GM12875 (cell line): Measurements from ENCODE around the gene PPP1R9A.

Source experiments
- H3K4me3 ChIP-seq: one replicate; pipeline ENCODE4 v1.5.1; 2011; ENCODE audit warnings: low read depth, low read length, control low read depth
- TF ChIP-seq, protein P1 (sequence below): IDR thresholded peaks from 2 replicates; pipeline ENCODE4 v1.5.1; 2011; ENCODE audit warnings: low read depth, mild to moderate bottlenecking, control low read depth, inconsistent platforms, low read length, moderate library complexity, borderline replicate concordance; ENCODE audit not compliant: insufficient read depth

Gene PPP1R9A

DNA sequence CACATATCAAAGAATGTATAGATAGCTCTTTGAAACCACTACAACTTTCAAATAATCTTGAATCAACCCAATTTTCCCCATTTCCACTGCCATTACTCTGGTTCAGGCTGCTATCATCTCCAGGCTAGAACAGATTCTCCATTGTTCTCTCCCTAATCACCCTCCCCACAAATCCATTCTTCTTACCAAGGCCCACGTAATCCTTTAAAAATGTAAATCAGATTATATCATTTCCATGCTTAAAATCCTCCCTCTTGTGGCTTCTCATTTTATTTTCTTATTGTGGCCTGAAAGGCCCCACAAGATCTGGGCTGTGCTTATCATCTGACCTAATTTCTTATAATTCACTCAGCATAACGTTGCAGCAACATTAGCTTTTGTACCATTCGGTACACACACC is 420.0 kb downstream of the PPP1R9A start:
- no peak overlapping the region for H3K4me3 ChIP-seq
- TF ChIP-seq, protein P1, sequence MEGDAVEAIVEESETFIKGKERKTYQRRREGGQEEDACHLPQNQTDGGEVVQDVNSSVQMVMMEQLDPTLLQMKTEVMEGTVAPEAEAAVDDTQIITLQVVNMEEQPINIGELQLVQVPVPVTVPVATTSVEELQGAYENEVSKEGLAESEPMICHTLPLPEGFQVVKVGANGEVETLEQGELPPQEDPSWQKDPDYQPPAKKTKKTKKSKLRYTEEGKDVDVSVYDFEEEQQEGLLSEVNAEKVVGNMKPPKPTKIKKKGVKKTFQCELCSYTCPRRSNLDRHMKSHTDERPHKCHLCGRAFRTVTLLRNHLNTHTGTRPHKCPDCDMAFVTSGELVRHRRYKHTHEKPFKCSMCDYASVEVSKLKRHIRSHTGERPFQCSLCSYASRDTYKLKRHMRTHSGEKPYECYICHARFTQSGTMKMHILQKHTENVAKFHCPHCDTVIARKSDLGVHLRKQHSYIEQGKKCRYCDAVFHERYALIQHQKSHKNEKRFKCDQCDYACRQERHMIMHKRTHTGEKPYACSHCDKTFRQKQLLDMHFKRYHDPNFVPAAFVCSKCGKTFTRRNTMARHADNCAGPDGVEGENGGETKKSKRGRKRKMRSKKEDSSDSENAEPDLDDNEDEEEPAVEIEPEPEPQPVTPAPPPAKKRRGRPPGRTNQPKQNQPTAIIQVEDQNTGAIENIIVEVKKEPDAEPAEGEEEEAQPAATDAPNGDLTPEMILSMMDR, result no peak

DNA sequence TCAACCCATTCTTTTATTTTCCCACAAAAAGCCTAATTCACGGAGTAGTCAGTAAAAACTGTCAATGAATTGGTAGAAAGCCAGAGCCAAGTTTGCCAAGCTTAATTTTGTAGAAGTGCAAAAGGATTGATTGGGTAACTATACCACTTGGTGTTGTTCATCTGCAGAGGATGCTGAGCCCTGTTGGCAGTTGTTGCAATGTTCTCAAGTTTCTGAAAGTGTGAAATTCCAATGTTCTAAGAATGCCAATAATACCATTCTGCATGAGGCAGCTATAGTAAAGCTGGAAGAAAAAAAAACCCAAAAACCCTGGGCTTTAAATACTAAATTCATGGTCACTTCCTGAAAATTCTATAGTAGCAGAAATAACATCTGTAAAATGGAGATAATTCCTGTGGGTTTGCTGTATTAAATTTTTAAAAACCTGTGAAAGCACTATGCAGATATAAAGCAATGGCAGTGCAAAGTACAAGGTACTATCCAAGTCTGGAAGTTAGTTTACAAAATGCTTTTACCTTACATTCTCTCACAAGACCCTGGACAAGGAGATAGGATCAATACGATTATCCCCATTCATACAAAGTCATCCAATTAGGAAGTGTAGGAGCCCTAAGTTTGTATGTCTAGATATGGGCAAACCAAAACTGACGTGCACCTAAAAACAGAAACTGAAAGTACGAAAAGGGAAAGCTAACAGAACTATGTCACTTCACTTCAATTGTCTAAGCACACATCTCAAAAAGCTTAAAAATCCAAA is 423.0 kb downstream of the PPP1R9A start:
- no peak overlapping the region for H3K4me3 ChIP-seq
- TF ChIP-seq, protein P1, result no peak

DNA sequence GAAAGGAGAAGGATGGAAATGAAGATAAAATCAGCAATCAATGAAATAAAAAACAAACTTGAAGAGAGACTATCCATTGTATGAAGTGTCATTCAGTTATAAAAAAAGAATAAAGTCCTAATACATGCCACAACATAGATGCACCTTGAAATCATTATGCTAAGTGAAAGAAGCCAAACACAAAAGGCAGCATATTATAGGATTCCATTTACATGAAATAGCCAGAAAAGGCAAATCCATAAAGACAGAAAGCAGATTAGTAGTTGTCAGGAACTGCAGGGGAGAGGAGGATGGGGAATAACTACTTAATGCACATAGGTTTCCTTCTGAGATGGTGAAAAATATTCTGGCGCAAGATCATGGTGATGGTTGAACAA is 423.6 kb downstream of the PPP1R9A start:
- TF ChIP-seq, protein P1, result no peak
- no peak overlapping the region for H3K4me3 ChIP-seq

DNA sequence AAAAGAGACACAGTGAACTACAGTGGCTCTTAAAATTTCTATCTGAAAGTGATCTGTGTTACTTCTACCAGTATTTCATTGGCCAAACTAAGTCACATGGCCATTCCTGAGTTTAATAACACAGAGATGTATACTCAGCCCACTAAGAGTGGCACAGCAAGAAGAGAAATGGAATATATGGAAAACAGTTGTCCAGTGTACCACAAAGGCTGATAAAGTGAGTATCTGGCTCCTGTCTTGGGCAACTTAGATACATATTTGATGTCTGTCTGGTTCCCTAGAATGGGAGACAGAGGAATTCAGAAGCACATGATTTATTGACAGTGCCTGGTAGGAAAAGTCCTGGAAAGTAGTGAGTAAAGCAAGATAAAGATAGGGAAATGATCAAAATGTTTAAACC is 427.1 kb downstream of the PPP1R9A start:
- no peak overlapping the region for H3K4me3 ChIP-seq
- TF ChIP-seq, protein P1, result no peak

DNA sequence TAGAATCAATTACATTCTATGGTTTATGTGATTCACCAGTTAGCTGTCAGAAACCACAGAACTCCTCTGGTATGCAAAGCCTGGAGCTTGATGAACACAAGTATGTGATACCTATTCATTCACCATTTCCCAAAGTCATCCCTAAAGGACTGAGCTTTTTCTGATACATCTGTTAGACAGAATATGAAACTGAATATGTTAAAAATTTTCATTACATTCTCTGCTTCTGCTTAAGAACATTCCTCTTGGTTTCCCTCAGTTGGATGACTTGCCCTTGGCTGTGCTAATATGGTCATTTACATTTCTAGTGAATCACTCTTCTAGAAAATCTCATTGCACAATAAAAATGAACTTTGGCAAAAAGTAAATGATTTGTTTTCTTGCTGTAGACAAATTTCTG is 427.7 kb downstream of the PPP1R9A start:
- TF ChIP-seq, protein P1, result no peak
- H3K4me3 ChIP-seq, result no peak overlapping the region

DNA sequence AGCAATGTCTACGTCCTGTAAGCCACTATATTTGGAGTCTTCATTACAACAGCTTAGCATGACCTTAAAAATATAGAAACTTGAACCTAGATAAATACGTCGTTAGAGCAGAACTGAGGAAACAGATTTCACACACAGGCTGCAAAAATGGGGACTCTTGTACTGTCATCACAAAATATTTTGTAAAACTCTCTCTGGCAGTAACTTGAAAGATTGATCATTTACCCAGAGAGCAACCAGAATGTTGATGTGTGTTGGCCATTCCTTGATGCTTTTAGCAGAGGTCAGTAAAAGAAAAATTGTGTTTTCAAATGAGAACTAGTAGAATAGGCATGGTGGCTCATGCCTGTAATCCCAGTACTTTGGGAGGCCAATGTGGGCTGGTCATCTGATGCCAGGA is 431.4 kb downstream of the PPP1R9A start:
- no peak overlapping the region for H3K4me3 ChIP-seq
- TF ChIP-seq, protein P1, result no peak

DNA sequence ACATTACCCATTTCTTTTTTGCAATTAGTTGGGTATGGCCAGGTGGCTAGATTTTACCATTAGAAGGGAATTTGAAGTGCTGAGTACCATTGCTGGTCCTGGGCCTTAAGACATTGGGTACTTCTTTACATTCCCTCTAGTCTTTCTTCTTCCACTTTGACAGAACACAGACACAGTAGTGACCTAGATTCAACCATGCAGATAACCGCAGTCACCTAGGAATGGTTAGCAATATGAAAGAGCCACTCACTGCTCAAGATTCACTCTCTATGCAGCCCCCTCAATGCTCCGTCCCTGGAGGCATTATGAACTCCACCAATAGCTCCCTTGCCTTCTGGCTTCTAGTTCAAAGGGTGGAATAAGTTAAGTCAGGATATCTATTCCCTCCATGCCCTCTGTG is 433.1 kb downstream of the PPP1R9A start:
- TF ChIP-seq, protein P1, result no peak
- H3K4me3 ChIP-seq, result no peak overlapping the region
